Tibial nerve (tissue), 4 donors: ENCODE data around the gene MEGF10. TPM values are rescaled to one million over a fixed set of nuclear protein-coding genes. Genes with fewer than 3 reads are reported as not detected.

Experiments
- DNase-seq, 2 donors: peaks; one replicate each; pipeline ENCODE4 v3.0.0-alpha.2; 2019; ENCODE audit warnings: low spot score in 2 of 2
- H3K27ac ChIP-seq, 4 donors: fragments of 200-600 bp; sonication (generic) in 3 of 4; one replicate each; pipeline ENCODE4 v1.5.1; 2017 to 2019; ENCODE audit warnings: mild to moderate bottlenecking in 1 of 4
- H3K27me3 ChIP-seq, 2 donors: fragments of 200-600 bp; sonication (generic) in 1 of 2; one replicate each; pipeline versions ENCODE4 v1.5.1 to v1.6.0; 2017 to 2019
- H3K36me3 ChIP-seq, 3 donors: fragments of 200-600 bp; sonication (generic); one replicate each; pipeline ENCODE4 v1.5.1; 2018 to 2019
- H3K4me1 ChIP-seq, 4 donors: fragments of 200-600 bp; sonication (generic) in 3 of 4; one replicate each; pipeline ENCODE4 v1.5.1; 2017 to 2019
- H3K4me3 ChIP-seq, 4 donors: fragments of 200-600 bp; sonication (generic) in 3 of 4; one replicate each; pipeline ENCODE4 v1.5.1; 2017 to 2019; ENCODE audit warnings: mild to moderate bottlenecking in 1 of 4, moderate library complexity in 1 of 4
- H3K9me3 ChIP-seq, 4 donors: fragments of 200-600 bp; sonication (generic) in 3 of 4; one replicate each; pipeline ENCODE4 v1.5.1; 2017 to 2019
- EP300 ChIP-seq, 2 donors: sonication (generic); formaldehyde crosslinking; IDR thresholded peaks; one replicate each; pipeline ENCODE4 v1.6.1; 2017; ENCODE audit warnings: antibody characterized with exemption in 2 of 2, mild to moderate bottlenecking in 1 of 2
- POLR2A ChIP-seq, 2 donors: fragments of 450-650 bp; IDR thresholded peaks; one replicate each; pipeline ENCODE4 v1.6.1; 2017; ENCODE audit warnings: antibody characterized with exemption in 2 of 2, mild to moderate bottlenecking in 2 of 2, moderate library complexity in 2 of 2
- WGBS, 2 donors: methylation state at CpG; one replicate each; pipeline ENCODE4 v1.1.5; 2018; 5-methylcytosine and 5-hydroxymethylcytosine counted together
- total RNA-seq, 4 donors: library from RNA; depleted of rRNA; stranded (reverse); fragments of >200 nt; gene quantifications; one replicate each; pipeline ENCODE4 v1.1.0, GENCODE V29; 2016
- TF ChIP-seq, protein P1 (sequence below), 5 experiments: fragments of 200-600 bp in 3 of 5; fragments of 450-650 bp in 2 of 5; sonication (generic) in 3 of 5; IDR thresholded peaks; one replicate each; pipeline ENCODE4 v1.5.1; 2016 to 2019; ENCODE audit warnings: antibody characterized with exemption in 5 of 5, mild to moderate bottlenecking in 3 of 5, moderate library complexity in 2 of 5

The MEGF10 gene
- total RNA-seq, 4 donors from 2014 or later, result 0.30 to 3.3 (median 1.3) TPM

- no peak overlapping the region for H3K4me3 ChIP-seq
- 29 to 47% methylated on average over 1 of the region's 1 CpG for WGBS, 2 donors
- TF ChIP-seq EP300 (IDR thresholded peaks at IDR 0.05) (no peak), POLR2A (IDR thresholded peaks at IDR 0.05) (no peak)
- TF ChIP-seq, protein P1, sequence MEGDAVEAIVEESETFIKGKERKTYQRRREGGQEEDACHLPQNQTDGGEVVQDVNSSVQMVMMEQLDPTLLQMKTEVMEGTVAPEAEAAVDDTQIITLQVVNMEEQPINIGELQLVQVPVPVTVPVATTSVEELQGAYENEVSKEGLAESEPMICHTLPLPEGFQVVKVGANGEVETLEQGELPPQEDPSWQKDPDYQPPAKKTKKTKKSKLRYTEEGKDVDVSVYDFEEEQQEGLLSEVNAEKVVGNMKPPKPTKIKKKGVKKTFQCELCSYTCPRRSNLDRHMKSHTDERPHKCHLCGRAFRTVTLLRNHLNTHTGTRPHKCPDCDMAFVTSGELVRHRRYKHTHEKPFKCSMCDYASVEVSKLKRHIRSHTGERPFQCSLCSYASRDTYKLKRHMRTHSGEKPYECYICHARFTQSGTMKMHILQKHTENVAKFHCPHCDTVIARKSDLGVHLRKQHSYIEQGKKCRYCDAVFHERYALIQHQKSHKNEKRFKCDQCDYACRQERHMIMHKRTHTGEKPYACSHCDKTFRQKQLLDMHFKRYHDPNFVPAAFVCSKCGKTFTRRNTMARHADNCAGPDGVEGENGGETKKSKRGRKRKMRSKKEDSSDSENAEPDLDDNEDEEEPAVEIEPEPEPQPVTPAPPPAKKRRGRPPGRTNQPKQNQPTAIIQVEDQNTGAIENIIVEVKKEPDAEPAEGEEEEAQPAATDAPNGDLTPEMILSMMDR (IDR thresholded peaks at IDR 0.05), result no peak
- no peak for DNase-seq
- H3K36me3 ChIP-seq, result no peaks in the 10 kb centered on the region
- H3K4me1 ChIP-seq, result no peaks in the 10 kb centered on the region
- H3K27ac ChIP-seq, result no peak overlapping the region
- no peaks in the 10 kb centered on the region for H3K27me3 ChIP-seq
- no peaks in the 10 kb centered on the region for H3K9me3 ChIP-seq
These were observed 53.3 kb downstream of the MEGF10 start for GRCh38 chr5:127343866-127344265.

- Histone ChIP-seq H3K27me3 (no peaks in the 10 kb centered on the region), H3K4me1 (no peaks in the 10 kb centered on the region), H3K9me3 (no peaks in the 10 kb centered on the region), H3K36me3 (no peaks in the 10 kb centered on the region), H3K27ac (no peak overlapping the region), H3K4me3 (no peak overlapping the region)
- 74 to 87% methylated on average over 3 of the region's 3 CpGs for WGBS, 2 donors
- DNase-seq, result no peak
- TF ChIP-seq, protein P1 (IDR thresholded peaks at IDR 0.05), result no peak
- no peak for TF ChIP-seq POLR2A (IDR thresholded peaks at IDR 0.05)
- no peak for TF ChIP-seq EP300 (IDR thresholded peaks at IDR 0.05)
These were observed 54.3 kb downstream of the MEGF10 start for GRCh38 chr5:127344931-127345330.

DNA sequence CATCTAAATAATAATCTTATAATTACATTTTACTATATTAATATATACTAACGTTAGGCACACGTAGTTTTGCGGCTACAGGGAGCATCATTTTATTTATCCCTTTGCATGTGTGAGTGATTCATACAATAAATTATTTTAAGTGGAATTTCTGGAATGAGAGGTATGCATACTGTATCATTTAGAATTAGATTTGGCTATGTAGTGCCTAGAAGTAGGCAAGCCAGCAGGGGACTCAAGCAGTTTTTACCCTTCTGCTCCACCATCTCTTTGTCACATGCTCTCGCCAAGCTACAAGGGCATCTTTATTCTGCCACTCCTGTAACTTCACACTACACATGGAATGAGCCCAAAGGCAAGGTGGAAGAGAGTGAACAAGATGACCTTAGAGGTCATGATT, 60.8 kb downstream of the MEGF10 start:
- Histone ChIP-seq H3K27me3 (no peaks in the 10 kb centered on the region), H3K9me3 (no peaks in the 10 kb centered on the region), H3K4me3 (no peak overlapping the region), H3K36me3 (no peaks in the 10 kb centered on the region), H3K27ac (no peak overlapping the region), H3K4me1 (no peaks in the 10 kb centered on the region)
- TF ChIP-seq POLR2A (IDR thresholded peaks at IDR 0.05), result no peak
- TF ChIP-seq, protein P1 (IDR thresholded peaks at IDR 0.05), result no peak
- TF ChIP-seq EP300 (IDR thresholded peaks at IDR 0.05), result no peak
- 84 to 92% methylated on average over 4 of the region's 4 CpGs for WGBS, 2 donors
- no peak for DNase-seq

GRCh38 chr5:127352068-127352467, 61.5 kb downstream of the MEGF10 start:
- no peak for DNase-seq
- no peak overlapping the region for H3K27ac ChIP-seq
- no peak for TF ChIP-seq POLR2A (IDR thresholded peaks at IDR 0.05)
- TF ChIP-seq, protein P1 (IDR thresholded peaks at IDR 0.05), result no peak
- no peak for TF ChIP-seq EP300 (IDR thresholded peaks at IDR 0.05)
- no peaks in the 10 kb centered on the region for H3K27me3 ChIP-seq
- H3K9me3 ChIP-seq, result no peaks in the 10 kb centered on the region
- H3K4me1 ChIP-seq, result no peaks in the 10 kb centered on the region
- no peak overlapping the region for H3K4me3 ChIP-seq
- 98% methylated on average over 2 of the region's 2 CpGs for WGBS, 2 donors
- H3K36me3 ChIP-seq, result no peaks in the 10 kb centered on the region

DNA sequence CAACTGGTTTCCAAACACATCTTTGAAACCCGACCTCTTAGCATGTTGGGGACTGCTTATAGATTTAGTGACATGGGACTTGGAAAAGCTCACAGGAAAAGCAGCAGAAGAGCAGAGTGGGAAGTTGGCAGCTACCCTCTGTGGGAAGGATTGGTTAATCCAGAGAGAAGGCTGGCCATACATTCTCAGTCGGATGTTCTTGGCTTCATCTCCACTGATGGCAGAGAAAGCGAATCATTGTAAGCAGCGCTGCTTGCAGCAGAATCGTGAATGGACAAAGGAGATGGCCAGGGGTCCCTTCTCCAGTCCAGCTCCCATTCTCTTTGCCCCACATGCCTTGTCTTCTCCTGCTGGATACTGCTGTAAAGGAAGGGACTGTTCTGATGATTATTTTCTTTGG, 62.7 kb downstream of the MEGF10 start:
- 43 to 64% methylated on average over 5 of the region's 5 CpGs for WGBS, 2 donors

More for the DNA sequence above, 62.7 kb downstream of the MEGF10 start:
- no peak for DNase-seq
- Histone ChIP-seq H3K27ac (no peak overlapping the region), H3K36me3 (no peaks in the 10 kb centered on the region), H3K4me3 (no peak overlapping the region), H3K27me3 (no peaks in the 10 kb centered on the region), H3K4me1 (peaks cover 0 to 4% (median 0%) of the 10 kb centered on the region in 4 donors), H3K9me3 (no peaks in the 10 kb centered on the region)
- TF ChIP-seq EP300 (IDR thresholded peaks at IDR 0.05) (no peak), POLR2A (IDR thresholded peaks at IDR 0.05) (no peak)
- TF ChIP-seq, protein P1 (IDR thresholded peaks at IDR 0.05), result no peak
